ENCODE measurements around the gene IGF1.
"Not testable (repeated sequence)": the region's sequence is repeated elsewhere in the genome, so short reads cannot be mapped to it uniquely, and the experiment has no call there.

IGF1 gene

DNA sequence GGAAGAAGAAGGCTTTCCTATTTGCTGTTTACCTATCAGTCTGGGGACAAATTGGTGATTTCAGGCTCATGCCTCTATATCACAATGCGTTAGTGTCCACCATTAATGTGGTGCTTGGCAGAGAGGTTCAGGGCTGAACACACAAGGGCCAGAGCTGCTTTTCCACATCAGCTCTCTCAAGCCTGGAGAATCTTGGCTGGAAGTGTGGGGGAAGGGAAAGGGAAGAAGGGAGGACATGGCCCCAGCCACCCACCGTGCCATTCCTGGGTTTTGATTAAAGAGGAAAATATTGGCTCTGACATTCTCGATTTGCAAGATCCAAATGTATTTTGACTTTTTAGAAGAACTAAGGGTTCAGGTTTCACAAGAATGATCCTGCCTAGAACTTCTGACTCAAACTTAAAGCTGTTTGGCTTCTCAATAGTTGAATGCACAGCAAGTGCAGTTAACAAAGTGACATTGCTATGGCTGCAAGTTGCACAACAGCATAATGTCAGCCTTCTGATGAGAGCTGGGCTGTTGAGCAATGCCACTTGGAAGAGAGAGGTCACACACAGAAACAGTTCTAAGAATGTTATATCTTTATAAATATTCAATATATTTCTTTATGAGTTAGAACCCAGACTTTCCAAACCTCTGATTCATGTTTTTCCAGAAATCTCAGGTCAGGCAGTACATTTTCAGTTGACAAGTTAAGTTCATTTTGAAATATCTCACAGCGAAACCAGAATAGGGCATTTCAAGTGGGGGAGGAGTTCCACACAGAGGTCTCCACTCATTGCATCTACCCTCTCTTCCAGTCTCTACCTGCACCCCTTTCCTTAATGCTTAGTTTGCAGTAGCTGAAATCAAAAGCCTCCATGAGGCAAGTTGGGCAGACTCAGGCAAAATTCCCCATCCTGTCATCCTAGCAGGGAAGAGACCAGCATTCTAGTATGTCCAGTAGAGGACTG is 25.3 kb downstream of the IGF1 start:
- DNase-seq, result no peak

DNA sequence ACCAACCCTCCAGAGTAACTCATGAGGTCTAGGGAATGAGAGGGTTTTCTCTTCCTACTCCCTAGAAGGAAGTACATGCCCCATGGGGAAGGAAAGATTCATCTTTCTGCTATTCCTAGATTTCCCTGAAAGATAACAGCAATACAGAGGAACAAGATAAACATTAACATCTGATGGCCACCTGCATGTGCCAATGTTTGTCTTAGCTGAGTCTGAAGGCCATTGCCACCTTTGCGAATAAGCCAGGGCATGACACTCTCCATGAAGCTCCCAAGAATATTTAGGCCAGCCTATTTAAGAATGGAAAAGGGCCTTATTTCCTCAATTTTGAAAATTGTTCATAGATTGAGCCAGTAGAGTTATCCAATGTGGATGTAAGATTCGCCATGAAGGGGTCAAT is 26.0 kb downstream of the IGF1 start:
- no peak for DNase-seq

DNA sequence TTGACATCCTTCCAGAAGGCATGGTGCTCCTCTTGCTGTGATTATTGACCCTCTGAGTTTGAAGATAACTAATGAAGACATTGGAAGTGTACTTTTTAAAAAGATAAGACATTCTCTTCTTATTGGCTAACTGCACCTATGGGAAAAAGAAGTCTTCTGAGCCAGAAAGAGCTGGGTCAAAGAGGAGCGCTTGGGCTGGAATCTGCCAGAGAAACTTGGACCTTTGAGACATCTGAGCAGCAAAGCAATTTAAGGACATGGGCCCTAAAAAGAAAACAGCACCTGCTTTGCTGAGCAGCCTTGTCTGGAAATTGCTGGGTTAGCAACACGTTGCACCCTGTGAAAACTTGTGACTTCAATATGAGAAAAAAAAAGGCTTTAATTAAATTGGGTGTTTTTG is 27.8 kb downstream of the IGF1 start:
- DNase-seq, result no peak

DNA sequence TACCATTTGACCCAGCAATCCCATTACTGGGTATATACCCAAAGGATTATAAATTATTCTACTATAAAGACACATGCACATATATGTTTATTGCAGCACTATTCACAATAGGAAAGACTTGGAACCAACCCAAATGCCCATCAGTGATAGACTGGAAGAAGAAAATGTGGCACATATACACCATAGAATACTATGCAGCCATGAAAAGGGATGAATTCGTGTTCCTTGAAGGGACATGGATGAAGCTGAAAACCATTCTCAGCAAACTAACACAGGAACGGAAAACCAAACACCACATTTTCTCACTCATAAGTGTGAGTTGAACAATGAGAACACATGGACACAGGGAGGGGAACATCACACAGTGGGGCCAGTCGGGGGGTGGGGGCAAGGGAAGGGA is 31.3 kb downstream of the IGF1 start:
- DNase-seq, result not testable (repeated sequence)

DNA sequence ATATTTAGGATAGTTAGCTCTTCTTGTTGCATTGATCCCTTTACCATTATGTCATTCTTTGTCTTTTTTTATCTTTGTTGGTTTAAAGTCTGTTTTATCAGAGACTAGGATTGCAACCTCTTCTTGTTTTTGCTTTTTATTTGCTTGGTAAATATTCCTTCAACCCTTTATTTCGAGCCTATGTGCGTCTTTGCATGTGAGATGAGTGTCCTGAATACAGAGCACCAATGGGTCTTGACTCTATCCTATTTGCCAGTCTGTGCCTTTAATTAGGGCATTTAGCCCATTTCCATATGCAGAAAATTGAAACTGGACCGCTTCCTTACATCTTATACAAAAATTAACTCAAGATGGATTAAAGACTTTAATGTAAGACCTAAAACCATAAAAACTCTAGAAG is 32.9 kb downstream of the IGF1 start:
- not testable (repeated sequence) for DNase-seq

DNA sequence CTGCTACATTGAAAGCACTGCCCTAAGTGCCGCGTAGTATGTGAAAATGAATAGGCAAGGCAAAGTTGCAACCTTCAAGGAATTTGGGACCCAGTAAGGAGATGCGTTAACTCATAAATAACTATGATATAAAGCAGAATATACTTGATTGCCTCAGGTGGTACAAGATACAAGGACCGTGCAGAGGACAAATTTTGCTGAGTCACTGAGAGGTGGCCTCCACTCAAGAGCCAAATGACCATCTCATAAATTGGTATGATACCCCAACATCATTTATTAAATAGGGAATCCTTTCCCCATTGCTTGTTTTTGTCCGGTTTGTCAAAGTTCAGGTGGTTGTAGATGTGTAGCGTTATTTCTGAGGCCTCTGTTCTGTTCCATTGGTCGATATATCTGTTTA is 35.7 kb downstream of the IGF1 start:
- no peak for DNase-seq

DNA sequence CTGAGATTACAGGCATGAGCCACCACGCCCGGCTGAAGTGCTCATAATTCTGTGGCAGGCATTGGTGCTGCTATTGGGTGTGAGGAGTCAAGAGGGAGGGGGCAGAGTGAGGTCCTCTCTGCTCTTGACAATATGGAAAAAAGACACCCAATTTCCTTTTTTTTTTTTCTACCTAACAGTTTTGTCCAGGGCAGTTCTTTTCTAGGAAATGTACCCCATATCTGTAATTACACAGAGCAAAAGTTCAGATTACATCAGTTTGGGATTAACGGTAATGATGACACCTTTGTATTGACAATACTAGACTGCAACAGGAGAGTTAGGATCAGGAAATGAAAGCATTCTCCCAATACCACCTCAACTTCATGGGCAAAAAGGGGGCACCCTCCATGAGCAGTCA is 36.3 kb downstream of the IGF1 start:
- DNase-seq, result no peak

DNA sequence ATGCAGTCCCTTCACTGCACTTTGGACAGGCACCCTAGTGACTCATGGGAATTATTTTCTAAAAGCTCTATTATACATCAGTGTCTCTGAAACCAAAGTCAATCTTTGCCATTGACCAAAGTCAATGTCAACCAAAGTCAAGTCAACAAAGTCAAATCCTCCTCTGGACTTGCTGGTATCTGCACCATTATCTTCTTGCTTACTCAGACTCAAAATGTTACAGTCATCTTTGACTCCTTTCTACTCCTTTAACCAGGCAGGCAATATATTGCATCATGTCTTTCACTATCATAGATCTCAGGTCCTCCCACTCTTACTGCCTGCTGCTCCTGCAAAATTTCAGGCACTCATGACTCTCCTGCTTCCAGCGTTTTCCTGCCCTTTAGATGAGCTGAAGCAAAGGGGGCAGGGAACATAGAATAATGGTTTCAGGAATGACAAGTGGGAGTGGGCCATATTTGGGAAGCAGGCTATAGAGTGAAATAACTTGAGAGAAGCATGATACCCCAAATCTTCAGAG is 39.2 kb downstream of the IGF1 start:
- DNase-seq, result no peak

DNA sequence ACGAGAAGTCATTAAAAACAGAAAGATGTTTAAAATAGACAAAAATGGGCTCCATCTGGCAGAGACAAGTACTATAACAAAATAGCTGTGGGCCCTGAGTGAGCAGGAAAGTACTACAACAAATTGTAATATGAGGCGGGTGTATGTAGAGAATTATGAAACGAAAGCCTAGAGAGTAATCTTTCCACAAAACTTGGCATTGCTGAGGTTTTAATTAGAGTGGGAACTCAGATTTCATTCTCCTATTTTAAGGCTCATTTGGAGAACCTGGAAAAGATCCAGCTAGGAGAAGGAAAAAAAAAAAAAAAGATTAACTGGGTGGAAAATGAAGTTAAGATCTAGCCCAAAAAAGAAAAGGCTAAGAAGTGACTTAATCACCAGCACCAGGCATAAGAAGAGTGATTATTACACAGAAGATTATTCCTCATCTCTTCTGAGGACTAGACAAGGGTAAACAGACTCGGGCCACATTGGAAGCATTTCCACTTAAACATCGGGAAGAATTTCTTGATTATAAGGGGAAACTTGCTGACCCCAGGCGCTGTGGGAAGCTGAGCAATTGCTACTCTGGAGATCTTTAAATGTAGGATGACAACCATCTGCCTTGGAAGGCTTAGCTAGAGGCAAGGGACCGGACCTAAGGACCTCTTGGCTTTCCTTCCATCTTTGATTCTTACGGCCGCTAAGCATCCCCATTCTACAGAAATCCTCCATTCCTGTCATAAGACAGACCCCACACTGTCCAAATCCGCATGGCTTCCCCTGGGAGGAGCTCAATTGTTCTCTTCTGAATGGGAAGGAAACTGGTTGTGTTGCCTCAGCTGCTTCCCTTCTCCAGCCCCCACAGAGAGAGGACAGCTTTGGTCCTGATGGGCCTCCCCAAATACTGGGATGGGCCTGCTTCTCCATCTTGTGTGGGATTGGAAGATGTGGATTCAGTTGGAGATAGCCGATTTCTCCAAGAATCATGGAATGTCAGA is 40.6 kb downstream of the IGF1 start:
- DNase-seq, result no peak

DNA sequence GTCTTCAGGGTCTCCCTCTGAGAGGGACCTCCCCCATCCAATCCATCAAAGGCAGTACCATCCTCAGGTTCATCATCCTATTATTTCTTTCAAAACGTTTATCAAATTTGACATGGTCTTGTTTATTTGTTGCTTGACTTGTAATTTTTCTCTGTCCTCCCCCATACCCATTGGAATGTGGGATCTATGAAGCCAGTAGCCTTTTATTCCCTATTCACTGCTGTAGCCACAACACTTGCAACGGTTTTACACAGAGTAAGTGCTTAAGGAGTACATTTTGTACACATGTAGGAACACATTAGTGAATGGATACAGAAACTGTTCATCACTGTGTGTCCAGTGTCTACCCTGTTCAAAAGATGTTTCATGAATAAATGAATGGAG is 41.5 kb downstream of the IGF1 start:
- no peak for DNase-seq

DNA sequence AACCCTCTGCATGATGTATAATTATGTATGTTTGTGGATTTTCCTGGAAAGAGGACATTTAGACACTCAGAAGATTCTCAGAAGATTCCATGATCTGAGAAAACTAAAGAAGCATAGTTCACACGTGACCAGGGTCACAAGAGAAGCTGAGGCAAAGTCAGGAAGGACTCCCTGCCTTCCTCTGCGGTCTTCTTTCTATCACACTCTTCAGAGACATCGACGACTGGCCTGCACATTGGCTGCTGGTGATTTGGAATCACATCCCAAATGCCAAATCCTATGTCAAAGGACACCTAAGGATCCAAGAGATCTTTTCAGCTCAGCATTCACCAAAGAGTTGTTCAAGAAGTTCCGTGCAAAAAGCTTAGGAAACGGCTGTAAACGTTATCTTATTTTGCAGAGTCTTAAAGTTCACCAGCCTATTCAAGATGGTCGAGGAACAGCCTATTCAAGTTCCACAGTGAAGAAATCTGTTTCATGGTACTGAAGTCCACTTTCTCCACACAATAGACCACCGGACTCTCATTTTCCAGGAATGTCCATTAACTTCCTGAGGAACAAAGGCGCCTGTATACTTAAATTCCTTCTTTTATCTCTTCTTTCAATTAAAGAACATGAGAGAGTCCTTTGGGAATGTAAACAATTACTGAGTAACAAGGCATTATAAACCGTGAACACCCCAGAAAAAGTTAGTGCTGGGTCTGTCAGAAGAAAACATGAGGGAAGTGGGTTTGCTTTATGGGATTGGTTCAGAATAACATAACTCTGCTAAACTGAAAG is 42.1 kb downstream of the IGF1 start:
- no peak for DNase-seq

DNA sequence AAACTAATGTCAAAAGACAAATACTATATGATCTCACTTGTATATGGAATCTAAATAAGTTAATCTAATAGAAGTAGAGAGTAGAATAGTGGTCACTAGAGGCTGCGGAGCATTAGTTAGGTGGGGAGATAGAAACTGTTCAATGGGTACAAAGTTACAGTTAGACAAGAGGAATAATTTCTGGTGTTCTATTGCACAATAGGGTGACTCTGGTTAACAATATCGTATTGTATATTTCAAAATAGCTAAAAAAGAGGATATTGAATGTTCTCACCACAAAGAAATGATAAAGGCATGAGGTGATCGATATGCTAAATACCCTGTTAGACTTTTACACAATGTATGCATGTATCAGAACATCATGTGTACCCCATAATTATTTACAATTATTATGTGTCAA is 42.9 kb downstream of the IGF1 start:
- no peak for DNase-seq

DNA sequence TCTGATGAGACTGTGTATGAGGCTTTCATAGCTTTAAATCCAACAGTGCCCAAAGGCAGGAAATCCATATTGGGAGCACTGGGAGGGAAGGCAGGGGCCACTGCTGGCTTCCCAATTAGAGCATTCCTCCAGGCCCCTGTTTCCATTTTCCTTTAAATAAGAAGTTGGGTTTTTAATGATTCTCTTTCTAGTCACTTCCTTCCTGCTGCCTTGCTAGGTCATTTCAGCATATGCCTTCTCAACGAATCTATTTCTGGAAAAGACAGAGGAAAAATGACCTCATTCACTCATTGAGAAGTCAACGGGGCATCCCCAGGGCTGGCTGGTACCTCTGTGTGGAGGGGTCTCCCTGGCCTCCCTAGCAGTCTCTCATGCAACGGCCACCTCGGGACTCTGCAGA is 43.5 kb downstream of the IGF1 start:
- DNase-seq, result no peak

DNA sequence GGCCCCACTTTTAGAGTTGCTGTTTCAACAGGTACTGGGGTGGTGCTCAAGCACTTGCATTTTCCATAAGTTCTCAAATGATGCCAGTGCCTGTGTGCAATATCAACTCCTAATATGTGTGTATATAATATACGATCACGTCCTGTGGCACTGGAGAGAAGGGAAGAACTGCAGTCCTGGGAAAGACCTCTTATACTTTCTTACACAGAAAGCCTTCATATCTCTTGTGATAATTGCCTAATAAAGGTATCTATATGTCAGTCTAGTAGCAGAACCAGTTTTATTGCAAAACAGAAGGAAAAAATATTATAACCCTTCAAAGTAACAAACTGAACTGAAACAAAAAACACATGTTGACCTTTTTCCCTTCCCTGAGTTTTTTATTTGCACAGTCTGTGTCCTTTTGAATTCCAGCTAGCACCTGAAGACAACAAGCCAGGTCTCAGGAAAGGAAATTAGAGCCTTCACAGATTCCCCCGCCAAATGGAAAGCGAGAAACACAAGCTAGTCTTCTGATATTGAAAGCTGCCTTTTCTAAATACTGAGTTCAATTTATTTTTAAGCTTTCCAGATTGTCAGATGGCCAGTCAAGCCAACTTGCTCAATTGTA is 44.4 kb downstream of the IGF1 start:
- no peak for DNase-seq

DNA sequence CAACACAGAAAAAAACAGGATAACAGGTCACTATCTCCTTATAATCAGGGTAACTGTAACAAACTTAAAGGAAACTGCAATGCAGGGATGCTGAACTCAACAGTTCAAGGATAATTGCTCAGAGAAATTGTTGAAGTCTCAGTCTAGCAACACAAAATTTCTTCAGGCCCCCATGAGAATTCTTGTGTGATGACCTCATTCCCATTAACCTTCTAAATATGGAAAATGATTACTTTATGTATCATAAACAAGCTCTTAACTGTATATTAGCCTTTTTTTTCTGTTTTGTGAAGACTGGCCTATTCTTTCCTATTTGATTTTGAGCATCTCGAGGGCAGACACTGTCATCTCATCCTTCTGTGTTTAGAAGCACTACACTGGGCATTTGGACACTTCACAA is 47.1 kb downstream of the IGF1 start:
- no peak for DNase-seq

DNA sequence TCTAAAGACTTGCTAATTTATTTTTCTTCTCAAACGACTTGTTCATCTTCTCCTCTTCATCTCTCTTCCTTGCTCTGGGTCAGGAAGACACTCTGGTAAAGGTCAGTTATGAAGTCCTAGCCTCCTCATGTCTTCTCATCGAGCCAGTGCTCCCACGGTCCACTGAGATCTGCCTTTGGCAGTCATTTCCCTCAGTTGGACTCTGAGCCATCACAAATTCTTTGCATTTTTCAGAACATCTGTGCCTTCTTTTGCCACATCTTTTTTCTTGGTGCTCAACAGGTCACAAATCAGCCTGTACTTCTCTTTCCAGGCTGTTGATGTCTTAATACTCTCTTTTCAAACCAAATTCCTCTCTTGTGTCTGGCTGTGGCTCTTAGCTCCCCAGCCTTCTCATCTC is 49.7 kb downstream of the IGF1 start:
- DNase-seq, result no peak

DNA sequence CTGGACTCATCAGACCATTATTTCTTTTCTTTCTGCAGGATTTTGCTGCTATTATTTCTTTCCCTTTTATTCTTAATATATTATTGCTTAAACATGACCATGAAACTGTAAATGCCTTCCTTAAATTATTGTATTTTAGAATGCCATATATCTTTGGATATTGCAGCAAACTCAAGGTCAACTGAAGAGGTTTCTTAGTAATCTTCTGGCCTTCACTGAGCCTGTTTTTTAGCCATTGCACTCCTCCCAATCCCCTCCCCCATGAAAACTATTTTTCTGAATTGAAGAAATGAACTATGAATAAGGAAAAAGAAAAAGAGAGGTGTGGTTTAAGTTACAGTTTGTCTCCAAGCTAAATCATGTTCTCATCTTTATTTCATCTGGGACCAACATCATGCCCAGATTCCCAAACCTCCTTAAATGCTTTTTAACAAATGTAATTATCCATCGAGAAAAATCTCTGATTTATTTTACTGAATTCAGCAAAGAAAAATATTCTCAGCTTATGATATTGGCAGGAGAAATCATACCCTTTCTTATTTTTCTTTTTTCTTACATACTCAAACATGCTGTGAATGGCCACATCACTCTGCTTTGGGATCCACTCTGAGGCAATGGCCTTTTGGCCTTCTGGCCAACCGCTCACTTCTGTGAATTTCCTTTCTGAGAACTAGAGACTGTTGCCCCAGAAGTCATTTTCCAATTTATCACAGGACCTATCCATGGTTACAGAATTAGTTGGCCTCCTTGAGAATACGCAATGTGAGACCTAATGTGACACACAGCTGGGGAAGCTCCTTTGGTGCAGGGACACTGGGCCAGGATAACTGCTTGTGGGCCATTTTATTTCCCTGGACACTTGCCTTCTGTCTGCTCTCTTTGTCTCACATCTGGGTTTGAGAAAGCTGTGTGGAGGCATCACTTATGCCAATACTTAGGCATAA is 50.9 kb downstream of the IGF1 start:
- no peak for DNase-seq

DNA sequence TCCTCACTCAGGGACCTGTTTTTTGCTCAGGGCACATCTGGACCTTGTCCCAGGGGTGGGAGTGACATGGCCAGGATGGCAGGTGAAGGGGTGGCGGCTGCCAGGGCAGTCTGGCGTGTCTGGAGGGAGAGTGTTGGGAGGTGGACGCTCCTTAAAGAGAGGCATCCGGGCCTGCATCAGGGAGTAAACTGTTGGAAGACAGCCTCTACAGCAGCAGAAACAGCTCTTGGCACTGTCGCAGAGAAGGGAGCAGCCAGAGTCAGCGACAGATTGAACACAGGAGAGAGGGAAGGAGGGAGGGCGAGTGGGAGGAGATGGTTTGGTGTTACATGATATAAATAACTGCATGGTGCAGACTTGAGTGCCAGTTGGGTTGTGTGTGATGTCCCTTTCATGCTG is 52.8 kb downstream of the IGF1 start:
- DNase-seq, result no peak

DNA sequence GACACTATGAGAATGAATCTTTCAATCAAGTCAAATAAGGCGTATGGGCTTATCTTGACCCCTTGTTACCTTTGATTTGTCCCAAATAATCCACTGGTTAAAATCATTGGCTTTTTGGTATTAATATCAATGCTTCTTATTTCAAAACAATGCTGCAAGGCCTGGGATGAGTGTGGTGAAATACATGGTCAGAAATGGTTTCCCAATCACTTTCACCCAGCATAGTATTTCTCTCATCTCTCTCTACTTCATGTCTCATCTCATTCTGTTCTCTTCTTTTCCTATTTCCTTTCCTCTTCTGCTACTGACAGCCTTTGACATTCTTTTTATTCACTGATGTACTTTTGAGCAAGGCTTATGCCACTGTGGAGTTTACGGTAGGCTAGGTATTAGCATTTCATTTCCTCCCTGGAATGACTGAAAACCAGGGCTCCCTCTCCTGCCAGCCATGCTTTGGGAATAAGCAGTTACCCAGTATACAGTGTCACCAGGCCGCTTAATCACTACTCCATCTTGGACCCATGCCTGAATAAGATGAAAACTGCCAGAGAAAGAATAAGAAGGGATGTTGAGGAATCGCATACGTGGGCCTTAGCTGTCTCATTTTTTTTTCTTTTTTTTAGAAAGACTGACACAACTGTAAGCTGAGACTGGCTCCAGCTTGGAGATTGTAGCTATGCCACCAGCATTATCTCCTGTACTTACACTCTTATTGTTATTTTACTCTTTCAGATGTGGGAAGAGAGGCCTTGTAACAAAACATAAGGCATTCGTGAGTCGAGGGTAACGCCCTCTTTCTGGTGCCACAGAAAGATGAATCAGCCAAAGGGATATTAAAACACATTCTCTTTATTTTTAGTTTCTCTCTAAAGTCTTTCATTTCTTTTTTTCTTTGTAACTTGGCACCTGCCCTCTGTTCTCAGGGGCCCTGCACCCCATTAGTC is 53.5 kb downstream of the IGF1 start:
- DNase-seq, result no peak
